K562 (cell line): ENCODE data around the gene PKIB. TPM values are rescaled to one million over a fixed set of nuclear protein-coding genes. Genes with fewer than 3 reads are reported as not detected.

ENCODE experiments used
- ATAC-seq: fragments of 200-7000 bp; cut with Tn5 transposase; 3 replicates; pipeline ENCODE4 v1.9.1; 2020; ENCODE audit warnings: moderate library complexity
- BruUV-seq: library from RNA; stranded (reverse); fragments of 400-500 nt; replicated peaks from 2 replicates; lab custom pipeline; 2021; lab: Mats Ljungman, UMichigan
- CTCF ChIA-PET: fragments of 300-600 bp; formaldehyde crosslinking; extraction: SDS; loops from one replicate; lab custom pipeline; 2021; ENCODE audit warnings: low intra/inter-chr PET ratio; lab: Yijun Ruan, JAX
- POLR2A ChIA-PET: fragments of 300-600, 350-650 bp; sonication (Branson Sonifier 250); formaldehyde crosslinking; extraction: SDS; loops from one replicate; lab custom pipeline; 2021; ENCODE audit warnings: antibody characterized with exemption, inconsistent platforms; lab: Yijun Ruan, JAX
- DNase-seq, 4 experiments: peaks; one replicate each; pipeline versions ENCODE4 v3.0.0 to v3.0.0-alpha.2; 2011 to 2018; ENCODE audit warnings: low spot score in 3 of 4, mixed read lengths in 3 of 4; ENCODE audit errors: extremely low read depth in 1 of 4
- FAIRE-seq: peaks from 2 replicates; lab custom pipeline; 2011; peaks lifted over from hg19 to GRCh38; lab: Jason Lieb, UNC
- H2AFZ ChIP-seq: 2 replicates; pipeline ENCODE4 v1.6.0; 2011; ENCODE audit warnings: low read depth, low read length, control low read depth, inconsistent platforms
- H3K27ac ChIP-seq: fragments of 200-600 bp; 3 replicates; pipeline ENCODE4 v1.8.0; 2011; ENCODE audit warnings: low read depth, mild to moderate bottlenecking, control low read depth, inconsistent platforms, low read length, moderate library complexity, mixed read lengths; ENCODE audit errors: extremely low read depth
- H3K27me3 ChIP-seq, 2 experiments: fragments of 300-600 bp in 1 of 2; 2 replicates in 1 of 2; 3 replicates in 1 of 2; pipeline versions ENCODE4 v1.6.0 to v1.8.0; 2011; ENCODE audit warnings: inconsistent platforms in 2 of 2, low read length in 2 of 2, mild to moderate bottlenecking in 1 of 2, mixed read lengths in 1 of 2, moderate library complexity in 1 of 2; ENCODE audit not compliant: control insufficient read depth in 2 of 2, insufficient read depth in 2 of 2
- H3K36me3 ChIP-seq: fragments of 300-600 bp; 3 replicates; pipeline ENCODE4 v1.8.0; 2011; ENCODE audit warnings: mild to moderate bottlenecking, low read length, inconsistent platforms; ENCODE audit not compliant: control insufficient read depth, insufficient read depth
- H3K4me1 ChIP-seq, 2 experiments: fragments of 200-600 bp in 1 of 2; replicated peaks in 1 of 2; 2 replicates in 1 of 2; 3 replicates in 1 of 2; pipeline versions ENCODE4 v1.5.1 to v1.8.0; 2011; ENCODE audit warnings: inconsistent platforms in 2 of 2, low read length in 2 of 2, mild to moderate bottlenecking in 1 of 2, mixed read lengths in 1 of 2, moderate library complexity in 1 of 2; ENCODE audit not compliant: control insufficient read depth in 2 of 2, insufficient read depth in 2 of 2
- H3K4me2 ChIP-seq: 2 replicates; pipeline ENCODE4 v1.6.1; 2011; ENCODE audit warnings: low read length, control low read depth, inconsistent platforms, mixed read lengths; ENCODE audit not compliant: insufficient read depth
- H3K4me3 ChIP-seq: fragments of 200-600 bp; sonication (generic), shearing (Covaris generic); 2 replicates; pipeline ENCODE4 v1.5.1; 2016; ENCODE audit warnings: control low read depth, inconsistent platforms
- H3K79me2 ChIP-seq: fragments of 200-600 bp; 3 replicates; pipeline ENCODE4 v1.8.0; 2011; ENCODE audit warnings: low read length, inconsistent platforms; ENCODE audit not compliant: control insufficient read depth, insufficient read depth
- H3K9ac ChIP-seq, 2 experiments: 2 replicates each; pipeline versions ENCODE4 v1.6.0 to v1.6.1; 2011; ENCODE audit warnings: low read depth in 2 of 2, low read length in 2 of 2, control low read depth in 1 of 2, inconsistent platforms in 1 of 2, mild to moderate bottlenecking in 1 of 2, mixed read lengths in 1 of 2; ENCODE audit not compliant: insufficient read depth in 1 of 2
- H3K9me1 ChIP-seq: one replicate; pipeline ENCODE4 v1.6.0; 2011; ENCODE audit warnings: inconsistent platforms, mild to moderate bottlenecking, low read length, moderate library complexity; ENCODE audit not compliant: control insufficient read depth, insufficient read depth
- H3K9me3 ChIP-seq: replicated peaks from 2 replicates; pipeline ENCODE4 v1.5.1; 2011; ENCODE audit warnings: low read depth, low read length, inconsistent platforms; ENCODE audit not compliant: control insufficient read depth, insufficient read depth
- H4K20me1 ChIP-seq: replicated peaks from 2 replicates; pipeline ENCODE4 v1.6.1; 2011; ENCODE audit warnings: low read length, inconsistent platforms, mixed read lengths; ENCODE audit not compliant: control insufficient read depth, insufficient read depth
- POLR2AphosphoS2 ChIP-seq: IDR thresholded peaks from 2 replicates; pipeline ENCODE4 v1.6.1; 2012; ENCODE audit warnings: low read length, improper control_type of control experiment
- ZNF717 ChIP-seq: fragments of 250-450 bp; sonication (Bioruptor Pico); IDR thresholded peaks from 2 replicates; pipeline ENCODE4 v1.5.0; 2021
- WGBS: fragments of 100-300 bp; shearing (Covaris generic); methylation state at CpG from one replicate; pipeline ENCODE4 v1.1.6; 2016; ENCODE audit warnings: low coverage, mixed read lengths; ENCODE audit not compliant: insufficient coverage; ENCODE audit errors: missing lambda C conversion rate; 5-methylcytosine and 5-hydroxymethylcytosine counted together
- in situ Hi-C: fragments of 300-500 bp; cut with MboI; formaldehyde crosslinking; loops from 4 replicates; pipeline ENCODE4 v1.15.0; 2018; ENCODE audit warnings: inconsistent platforms, mixed read lengths
- intact Hi-C: fragments of 100-400 bp; cut with micrococcal nuclease; formaldehyde crosslinking; loops from 2 replicates; pipeline ENCODE4 v1.14.2; 2022
- polyA plus RNA-seq, 8 experiments: library from polyadenylated mRNA; depleted of rRNA in 4 of 8; stranded (reverse) in 5 of 8; unstranded in 3 of 8; fragments of >200 nt; fragmentation: Nextera tagmentation in 2 of 8; fragmentation: Illumina TruSeq in 1 of 8; extraction: Ambion mirVana in 2 of 8; extraction: Trizol in 1 of 8; gene quantifications; 2 replicates each; pipeline versions ENCODE4 v1.2.1 to v1.2.3, GENCODE V29; 2011 to 2014; ENCODE audit warnings: inconsistent platforms in 1 of 8, missing spikeins in 1 of 8
- total RNA-seq, 7 experiments: library from RNA; depleted of rRNA in 6 of 7; stranded (reverse); fragments of >200 nt in 6 of 7; fragmentation: Illumina TruSeq in 2 of 7; extraction: Trizol in 2 of 7; gene quantifications; 2 replicates each; pipeline versions ENCODE4 v1.2.1 to v1.2.3, GENCODE V29; 2011 to 2021; ENCODE audit warnings: low replicate concordance in 1 of 7
- TF ChIP-seq, protein P1 (sequence below): fragments of 250-450 bp; sonication (Bioruptor Pico); IDR thresholded peaks from 2 replicates; pipeline ENCODE4 v1.8.0; 2021; ENCODE audit warnings: moderate library complexity, mild to moderate bottlenecking, inconsistent platforms
- TF ChIP-seq, protein P2 (sequence below): fragments of 450-650 bp; IDR thresholded peaks from 2 replicates; pipeline ENCODE4 v1.6.1; 2016; ENCODE audit warnings: mild to moderate bottlenecking, moderate library complexity
- TF ChIP-seq, protein P3 (sequence below): fragments of 150-350 bp; IDR thresholded peaks from 2 replicates; pipeline ENCODE4 v1.6.1; 2014; ENCODE audit warnings: low read depth, mild to moderate bottlenecking, low read length, borderline replicate concordance

The PKIB gene
- total and polyA plus RNA-seq, 9 of the 15 experiments (the other 6 are each of a cell fraction or from before 2014, with no cell fraction given): 14.8 to 37.5 (median 27.4) TPM

DNA sequence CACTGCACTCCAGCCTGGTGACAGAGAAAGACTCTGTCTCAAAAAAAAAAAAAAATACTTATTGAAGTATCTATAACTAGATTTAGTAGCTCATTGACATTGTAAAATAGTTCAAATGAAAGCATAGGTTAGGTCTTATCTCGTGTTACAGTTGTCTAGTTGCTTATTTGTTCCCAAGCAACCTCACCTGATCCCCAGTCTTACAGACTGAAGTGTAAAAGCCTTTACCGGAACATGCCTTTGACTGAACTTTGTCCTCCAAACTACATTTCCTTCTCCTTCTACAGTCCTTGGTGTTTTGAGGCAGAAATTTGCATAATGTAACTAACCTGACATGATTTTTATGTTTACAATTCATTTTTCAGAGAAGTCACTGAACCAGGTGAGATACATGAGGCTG, 61.0 kb downstream of the PKIB start:
- Histone ChIP-seq H3K27ac (no peak overlapping the region), H3K9me3 (no peaks in the 10 kb centered on the region), H4K20me1 (no peaks in the 10 kb centered on the region), H3K27me3 (no peaks in the 10 kb centered on the region), H3K4me3 (no peak overlapping the region), H3K4me2 (no peak overlapping the region), H3K9ac (no peak overlapping the region), H2AFZ (no peak overlapping the region), H3K36me3 (no peaks in the 10 kb centered on the region), H3K9me1 (no peaks in the 10 kb centered on the region), H3K79me2 (no peaks in the 10 kb centered on the region), H3K4me1 (peaks cover 0 to 3% of the 10 kb centered on the region in 2 experiments; a peak in 2 of 5 replicates)
- CTCF ChIA-PET: no interaction called here
- intact Hi-C loops: no loop called here
- no peak for ATAC-seq
- DNase-seq: no peak
- in situ Hi-C loops: no loop called here
- no peak for FAIRE-seq
- POLR2A ChIA-PET: interaction anchor here (0.7 kb wide), 1 partner anchor 102 kb away, joined by 3 read pairs; no protein-coding TSS in a partner anchor
- BruUV-seq: no TSS peak
- 60% methylated on average over 2 of the region's 2 CpGs for WGBS
- TF ChIP-seq ZNF717 (no peak), POLR2AphosphoS2 (no peak)
- TF ChIP-seq, protein P1, sequence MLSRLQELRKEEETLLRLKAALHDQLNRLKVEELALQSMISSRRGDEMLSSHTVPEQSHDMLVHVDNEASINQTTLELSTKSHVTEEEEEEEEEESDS (CRISPR knock-in tag): no peak
- TF ChIP-seq, protein P2, sequence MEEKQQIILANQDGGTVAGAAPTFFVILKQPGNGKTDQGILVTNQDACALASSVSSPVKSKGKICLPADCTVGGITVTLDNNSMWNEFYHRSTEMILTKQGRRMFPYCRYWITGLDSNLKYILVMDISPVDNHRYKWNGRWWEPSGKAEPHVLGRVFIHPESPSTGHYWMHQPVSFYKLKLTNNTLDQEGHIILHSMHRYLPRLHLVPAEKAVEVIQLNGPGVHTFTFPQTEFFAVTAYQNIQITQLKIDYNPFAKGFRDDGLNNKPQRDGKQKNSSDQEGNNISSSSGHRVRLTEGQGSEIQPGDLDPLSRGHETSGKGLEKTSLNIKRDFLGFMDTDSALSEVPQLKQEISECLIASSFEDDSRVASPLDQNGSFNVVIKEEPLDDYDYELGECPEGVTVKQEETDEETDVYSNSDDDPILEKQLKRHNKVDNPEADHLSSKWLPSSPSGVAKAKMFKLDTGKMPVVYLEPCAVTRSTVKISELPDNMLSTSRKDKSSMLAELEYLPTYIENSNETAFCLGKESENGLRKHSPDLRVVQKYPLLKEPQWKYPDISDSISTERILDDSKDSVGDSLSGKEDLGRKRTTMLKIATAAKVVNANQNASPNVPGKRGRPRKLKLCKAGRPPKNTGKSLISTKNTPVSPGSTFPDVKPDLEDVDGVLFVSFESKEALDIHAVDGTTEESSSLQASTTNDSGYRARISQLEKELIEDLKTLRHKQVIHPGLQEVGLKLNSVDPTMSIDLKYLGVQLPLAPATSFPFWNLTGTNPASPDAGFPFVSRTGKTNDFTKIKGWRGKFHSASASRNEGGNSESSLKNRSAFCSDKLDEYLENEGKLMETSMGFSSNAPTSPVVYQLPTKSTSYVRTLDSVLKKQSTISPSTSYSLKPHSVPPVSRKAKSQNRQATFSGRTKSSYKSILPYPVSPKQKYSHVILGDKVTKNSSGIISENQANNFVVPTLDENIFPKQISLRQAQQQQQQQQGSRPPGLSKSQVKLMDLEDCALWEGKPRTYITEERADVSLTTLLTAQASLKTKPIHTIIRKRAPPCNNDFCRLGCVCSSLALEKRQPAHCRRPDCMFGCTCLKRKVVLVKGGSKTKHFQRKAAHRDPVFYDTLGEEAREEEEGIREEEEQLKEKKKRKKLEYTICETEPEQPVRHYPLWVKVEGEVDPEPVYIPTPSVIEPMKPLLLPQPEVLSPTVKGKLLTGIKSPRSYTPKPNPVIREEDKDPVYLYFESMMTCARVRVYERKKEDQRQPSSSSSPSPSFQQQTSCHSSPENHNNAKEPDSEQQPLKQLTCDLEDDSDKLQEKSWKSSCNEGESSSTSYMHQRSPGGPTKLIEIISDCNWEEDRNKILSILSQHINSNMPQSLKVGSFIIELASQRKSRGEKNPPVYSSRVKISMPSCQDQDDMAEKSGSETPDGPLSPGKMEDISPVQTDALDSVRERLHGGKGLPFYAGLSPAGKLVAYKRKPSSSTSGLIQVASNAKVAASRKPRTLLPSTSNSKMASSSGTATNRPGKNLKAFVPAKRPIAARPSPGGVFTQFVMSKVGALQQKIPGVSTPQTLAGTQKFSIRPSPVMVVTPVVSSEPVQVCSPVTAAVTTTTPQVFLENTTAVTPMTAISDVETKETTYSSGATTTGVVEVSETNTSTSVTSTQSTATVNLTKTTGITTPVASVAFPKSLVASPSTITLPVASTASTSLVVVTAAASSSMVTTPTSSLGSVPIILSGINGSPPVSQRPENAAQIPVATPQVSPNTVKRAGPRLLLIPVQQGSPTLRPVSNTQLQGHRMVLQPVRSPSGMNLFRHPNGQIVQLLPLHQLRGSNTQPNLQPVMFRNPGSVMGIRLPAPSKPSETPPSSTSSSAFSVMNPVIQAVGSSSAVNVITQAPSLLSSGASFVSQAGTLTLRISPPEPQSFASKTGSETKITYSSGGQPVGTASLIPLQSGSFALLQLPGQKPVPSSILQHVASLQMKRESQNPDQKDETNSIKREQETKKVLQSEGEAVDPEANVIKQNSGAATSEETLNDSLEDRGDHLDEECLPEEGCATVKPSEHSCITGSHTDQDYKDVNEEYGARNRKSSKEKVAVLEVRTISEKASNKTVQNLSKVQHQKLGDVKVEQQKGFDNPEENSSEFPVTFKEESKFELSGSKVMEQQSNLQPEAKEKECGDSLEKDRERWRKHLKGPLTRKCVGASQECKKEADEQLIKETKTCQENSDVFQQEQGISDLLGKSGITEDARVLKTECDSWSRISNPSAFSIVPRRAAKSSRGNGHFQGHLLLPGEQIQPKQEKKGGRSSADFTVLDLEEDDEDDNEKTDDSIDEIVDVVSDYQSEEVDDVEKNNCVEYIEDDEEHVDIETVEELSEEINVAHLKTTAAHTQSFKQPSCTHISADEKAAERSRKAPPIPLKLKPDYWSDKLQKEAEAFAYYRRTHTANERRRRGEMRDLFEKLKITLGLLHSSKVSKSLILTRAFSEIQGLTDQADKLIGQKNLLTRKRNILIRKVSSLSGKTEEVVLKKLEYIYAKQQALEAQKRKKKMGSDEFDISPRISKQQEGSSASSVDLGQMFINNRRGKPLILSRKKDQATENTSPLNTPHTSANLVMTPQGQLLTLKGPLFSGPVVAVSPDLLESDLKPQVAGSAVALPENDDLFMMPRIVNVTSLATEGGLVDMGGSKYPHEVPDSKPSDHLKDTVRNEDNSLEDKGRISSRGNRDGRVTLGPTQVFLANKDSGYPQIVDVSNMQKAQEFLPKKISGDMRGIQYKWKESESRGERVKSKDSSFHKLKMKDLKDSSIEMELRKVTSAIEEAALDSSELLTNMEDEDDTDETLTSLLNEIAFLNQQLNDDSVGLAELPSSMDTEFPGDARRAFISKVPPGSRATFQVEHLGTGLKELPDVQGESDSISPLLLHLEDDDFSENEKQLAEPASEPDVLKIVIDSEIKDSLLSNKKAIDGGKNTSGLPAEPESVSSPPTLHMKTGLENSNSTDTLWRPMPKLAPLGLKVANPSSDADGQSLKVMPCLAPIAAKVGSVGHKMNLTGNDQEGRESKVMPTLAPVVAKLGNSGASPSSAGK: no peak
- TF ChIP-seq, protein P3, sequence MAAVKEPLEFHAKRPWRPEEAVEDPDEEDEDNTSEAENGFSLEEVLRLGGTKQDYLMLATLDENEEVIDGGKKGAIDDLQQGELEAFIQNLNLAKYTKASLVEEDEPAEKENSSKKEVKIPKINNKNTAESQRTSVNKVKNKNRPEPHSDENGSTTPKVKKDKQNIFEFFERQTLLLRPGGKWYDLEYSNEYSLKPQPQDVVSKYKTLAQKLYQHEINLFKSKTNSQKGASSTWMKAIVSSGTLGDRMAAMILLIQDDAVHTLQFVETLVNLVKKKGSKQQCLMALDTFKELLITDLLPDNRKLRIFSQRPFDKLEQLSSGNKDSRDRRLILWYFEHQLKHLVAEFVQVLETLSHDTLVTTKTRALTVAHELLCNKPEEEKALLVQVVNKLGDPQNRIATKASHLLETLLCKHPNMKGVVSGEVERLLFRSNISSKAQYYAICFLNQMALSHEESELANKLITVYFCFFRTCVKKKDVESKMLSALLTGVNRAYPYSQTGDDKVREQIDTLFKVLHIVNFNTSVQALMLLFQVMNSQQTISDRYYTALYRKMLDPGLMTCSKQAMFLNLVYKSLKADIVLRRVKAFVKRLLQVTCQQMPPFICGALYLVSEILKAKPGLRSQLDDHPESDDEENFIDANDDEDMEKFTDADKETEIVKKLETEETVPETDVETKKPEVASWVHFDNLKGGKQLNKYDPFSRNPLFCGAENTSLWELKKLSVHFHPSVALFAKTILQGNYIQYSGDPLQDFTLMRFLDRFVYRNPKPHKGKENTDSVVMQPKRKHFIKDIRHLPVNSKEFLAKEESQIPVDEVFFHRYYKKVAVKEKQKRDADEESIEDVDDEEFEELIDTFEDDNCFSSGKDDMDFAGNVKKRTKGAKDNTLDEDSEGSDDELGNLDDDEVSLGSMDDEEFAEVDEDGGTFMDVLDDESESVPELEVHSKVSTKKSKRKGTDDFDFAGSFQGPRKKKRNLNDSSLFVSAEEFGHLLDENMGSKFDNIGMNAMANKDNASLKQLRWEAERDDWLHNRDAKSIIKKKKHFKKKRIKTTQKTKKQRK: no peak
